Measurements from ENCODE around the gene FXR1. TPM values are rescaled to one million over a fixed set of nuclear protein-coding genes. Genes with fewer than 3 reads are reported as not detected.
"Not testable (repeated sequence)": the region's sequence is repeated elsewhere in the genome, so short reads cannot be mapped to it uniquely, and the experiment has no call there.

The FXR1 gene
- polyA plus RNA-seq, 1 experiment, result 205 TPM

GRCh38 chr3:180977498-180977897 is 65.0 kb downstream of the FXR1 start:
- no peak for TF ChIP-seq CTCF (IDR thresholded peaks at IDR 0.05; ENCODE audit: low read depth, low read length)
- POLR2A ChIA-PET, result no interaction called here
- Histone ChIP-seq H3K4me3 (ENCODE audit: low read depth, low read length) (no peak overlapping the region), H3K9me3 (ENCODE audit: control insufficient read depth, insufficient read depth, low read length) (no peaks in the 10 kb centered on the region), H3K27ac (ENCODE audit: low read depth, low read length) (no peak overlapping the region), H3K27me3 (ENCODE audit: control insufficient read depth, insufficient read depth, low read length) (no peaks in the 10 kb centered on the region)
- CTCF ChIA-PET, result interaction anchor here (0.6 to 0.7 kb wide), 2 partner anchors 13 to 723 kb away, joined by 3 to 4 read pairs; no protein-coding TSS in a partner anchor
- DNase-seq (ENCODE audit: low read depth, low spot score), result no peak

DNA sequence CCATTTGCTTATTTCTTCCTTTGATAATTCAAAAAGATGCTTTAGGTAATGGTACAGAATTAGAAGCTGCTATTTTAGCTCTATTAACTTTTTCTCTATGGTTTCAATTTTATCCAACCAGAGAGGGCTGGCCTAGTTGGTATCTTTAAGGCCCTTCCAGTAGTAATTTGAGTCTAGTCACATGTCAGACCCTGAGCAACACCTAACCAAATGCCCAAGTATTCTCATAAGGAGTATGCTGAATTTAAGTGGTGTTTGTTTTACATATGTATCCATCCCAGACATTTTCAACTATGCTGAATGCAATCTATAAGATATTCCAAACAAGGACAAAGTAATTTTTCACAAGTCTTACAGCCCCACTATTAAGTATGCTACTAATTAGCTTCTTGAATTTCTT is 67.5 kb downstream of the FXR1 start:
- no peaks in the 10 kb centered on the region for H3K9me3 ChIP-seq (ENCODE audit: control insufficient read depth, insufficient read depth, low read length)
- CTCF ChIA-PET, result interaction anchor here (2.0 kb wide), 1 partner anchor 178 kb away, joined by 4 read pairs; no protein-coding TSS in a partner anchor
- POLR2A ChIA-PET, result interaction anchor here (1.2 kb wide), 1 partner anchor 9 kb away, joined by 7 read pairs; the partner anchor contains the start of gene DNAJC19
- H3K27me3 ChIP-seq (ENCODE audit: control insufficient read depth, insufficient read depth, low read length), result no peaks in the 10 kb centered on the region
- no peak for TF ChIP-seq CTCF (IDR thresholded peaks at IDR 0.05; ENCODE audit: low read depth, low read length)
- DNase-seq (ENCODE audit: low read depth, low spot score), result no peak
- no peak overlapping the region for H3K4me3 ChIP-seq (ENCODE audit: low read depth, low read length)
- no peak overlapping the region for H3K27ac ChIP-seq (ENCODE audit: low read depth, low read length)

- Histone ChIP-seq H3K9me3 (ENCODE audit: control insufficient read depth, insufficient read depth, low read length) (no peaks in the 10 kb centered on the region), H3K27ac (ENCODE audit: low read depth, low read length) (no peak overlapping the region), H3K4me3 (ENCODE audit: low read depth, low read length) (no peak overlapping the region), H3K27me3 (ENCODE audit: control insufficient read depth, insufficient read depth, low read length) (no peaks in the 10 kb centered on the region)
- ChIA-PET CTCF (interaction anchor here (2.0 kb wide), 1 partner anchor 178 kb away, joined by 4 read pairs; no protein-coding TSS in a partner anchor), POLR2A (interaction anchor here (1.2 kb wide), 1 partner anchor 9 kb away, joined by 7 read pairs; the partner anchor contains the start of gene DNAJC19)
- TF ChIP-seq CTCF (IDR thresholded peaks at IDR 0.05; ENCODE audit: low read depth, low read length), result no peak
- peak; percentile 8 for DNase-seq (ENCODE audit: low read depth, low spot score)
These were observed 68.1 kb downstream of the FXR1 start for GRCh38 chr3:180980611-180981010.

DNA sequence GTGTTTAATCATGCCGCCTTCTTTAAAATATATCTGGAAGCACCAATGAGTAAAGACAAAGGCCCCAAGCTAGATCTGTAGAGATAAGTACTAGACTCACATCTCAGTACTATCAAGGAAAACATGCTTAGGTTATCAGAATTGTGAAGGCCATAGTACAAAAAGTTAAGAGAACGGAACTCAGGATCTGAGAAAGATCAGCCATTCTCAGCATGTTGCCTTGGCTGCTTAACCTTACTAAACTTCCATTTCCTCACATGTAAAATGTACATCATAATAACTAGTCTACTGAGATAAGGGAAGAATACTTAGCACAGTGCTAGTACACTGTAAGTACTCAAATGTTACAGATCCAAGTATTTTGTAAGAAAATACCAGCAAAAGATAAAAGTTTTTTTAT is 69.4 kb downstream of the FXR1 start:
- H3K9me3 ChIP-seq (ENCODE audit: control insufficient read depth, insufficient read depth, low read length), result no peaks in the 10 kb centered on the region
- no peak for DNase-seq (ENCODE audit: low read depth, low spot score)
- H3K27ac ChIP-seq (ENCODE audit: low read depth, low read length), result no peak overlapping the region
- H3K4me3 ChIP-seq (ENCODE audit: low read depth, low read length), result no peak overlapping the region
- no peak for TF ChIP-seq CTCF (IDR thresholded peaks at IDR 0.05; ENCODE audit: low read depth, low read length)
- ChIA-PET CTCF (no interaction called here), POLR2A (no interaction called here)
- no peaks in the 10 kb centered on the region for H3K27me3 ChIP-seq (ENCODE audit: control insufficient read depth, insufficient read depth, low read length)

GRCh38 chr3:180983136-180983535 is 70.7 kb downstream of the FXR1 start:
- H3K27me3 ChIP-seq (ENCODE audit: control insufficient read depth, insufficient read depth, low read length), result no peaks in the 10 kb centered on the region
- no peak overlapping the region for H3K4me3 ChIP-seq (ENCODE audit: low read depth, low read length)
- ChIA-PET POLR2A (no interaction called here), CTCF (no interaction called here)
- no peaks in the 10 kb centered on the region for H3K9me3 ChIP-seq (ENCODE audit: control insufficient read depth, insufficient read depth, low read length)
- H3K27ac ChIP-seq (ENCODE audit: low read depth, low read length), result no peak overlapping the region
- DNase-seq (ENCODE audit: low read depth, low spot score), result no peak
- TF ChIP-seq CTCF (IDR thresholded peaks at IDR 0.05; ENCODE audit: low read depth, low read length), result no peak

DNA sequence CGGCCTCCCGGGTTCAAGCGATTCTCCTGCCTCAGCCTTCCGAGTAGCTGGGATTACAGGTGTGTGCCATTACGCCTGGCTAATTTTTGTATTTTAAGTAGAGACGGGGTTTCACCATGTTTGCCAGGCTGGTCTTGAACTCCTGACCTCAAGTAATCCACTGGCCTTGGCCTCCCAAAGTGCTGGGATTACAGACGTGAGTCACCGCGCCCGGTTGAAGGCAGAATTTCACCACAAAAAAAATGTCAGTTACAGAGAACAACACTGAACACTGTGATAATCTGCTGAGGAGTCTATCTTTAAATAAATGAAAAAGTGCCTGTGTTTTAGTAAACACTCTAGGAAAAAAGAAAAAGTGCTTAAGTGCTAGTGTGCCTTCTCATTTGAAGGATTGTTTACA is 73.9 kb downstream of the FXR1 start:
- POLR2A ChIA-PET; H3K27me3 ChIP-seq (ENCODE audit: control insufficient read depth, insufficient read depth, low read length); DNase-seq (ENCODE audit: low read depth, low spot score); H3K4me3 ChIP-seq (ENCODE audit: low read depth, low read length); CTCF ChIA-PET; H3K27ac ChIP-seq (ENCODE audit: low read depth, low read length); H3K9me3 ChIP-seq (ENCODE audit: control insufficient read depth, insufficient read depth, low read length): not testable (repeated sequence)

Measured in AG04450 (cell line).